Measurements from ENCODE around the gene TK2.
A peak's percentile ranks its signal among the peaks of the same experiment; 100 is the strongest.

The TK2 gene

GRCh38 chr16:66481943-66482390, 68.0 kb downstream of the TK2 start:
- Histone ChIP-seq H2BK5ac (ENCODE audit: low read length) (no peak overlapping the region), H3K27ac (ENCODE audit: low read depth, low read length) (no peak overlapping the region), H3K4me3 (ENCODE audit: low read length) (no peak overlapping the region), H4K8ac (ENCODE audit: low read depth, low read length) (no peak overlapping the region), H3K36me3 (ENCODE audit: control insufficient read depth, insufficient read depth, low read length) (no peaks in the 10 kb centered on the region), H3K79me1 (ENCODE audit: low read length) (no peaks in the 10 kb centered on the region), H3K9ac (ENCODE audit: low read length) (no peak overlapping the region), H2BK120ac (ENCODE audit: low read depth, low read length) (no peak overlapping the region), H3K56ac (ENCODE audit: low read length) (no peak overlapping the region), H3K79me2 (ENCODE audit: control insufficient read depth, insufficient read depth, low read length) (no peaks in the 10 kb centered on the region), H3K4me2 (ENCODE audit: low read length) (no peak overlapping the region), H3K27me3 (ENCODE audit: insufficient read depth, low read length, poor library complexity) (no peaks in the 10 kb centered on the region), H2BK15ac (replicated peaks; ENCODE audit: low read depth) (no peak overlapping the region), H3K4ac (ENCODE audit: low read depth, low read length) (no peak overlapping the region), H3K18ac (ENCODE audit: low read length) (no peak overlapping the region), H4K5ac (ENCODE audit: low read length) (no peak overlapping the region), H2AK5ac (ENCODE audit: low read length) (no peak overlapping the region), H3K23ac (ENCODE audit: low read length) (no peak overlapping the region), H3K4me1 (ENCODE audit: control insufficient read depth, low read depth, low read length) (no peaks in the 10 kb centered on the region)
- DNase-seq: no peak
- WGBS (ENCODE audit: extremely low coverage, insufficient coverage, low lambda C conversion rate): no CpG with 5 or more reads among the region's 7 CpGs

DNA sequence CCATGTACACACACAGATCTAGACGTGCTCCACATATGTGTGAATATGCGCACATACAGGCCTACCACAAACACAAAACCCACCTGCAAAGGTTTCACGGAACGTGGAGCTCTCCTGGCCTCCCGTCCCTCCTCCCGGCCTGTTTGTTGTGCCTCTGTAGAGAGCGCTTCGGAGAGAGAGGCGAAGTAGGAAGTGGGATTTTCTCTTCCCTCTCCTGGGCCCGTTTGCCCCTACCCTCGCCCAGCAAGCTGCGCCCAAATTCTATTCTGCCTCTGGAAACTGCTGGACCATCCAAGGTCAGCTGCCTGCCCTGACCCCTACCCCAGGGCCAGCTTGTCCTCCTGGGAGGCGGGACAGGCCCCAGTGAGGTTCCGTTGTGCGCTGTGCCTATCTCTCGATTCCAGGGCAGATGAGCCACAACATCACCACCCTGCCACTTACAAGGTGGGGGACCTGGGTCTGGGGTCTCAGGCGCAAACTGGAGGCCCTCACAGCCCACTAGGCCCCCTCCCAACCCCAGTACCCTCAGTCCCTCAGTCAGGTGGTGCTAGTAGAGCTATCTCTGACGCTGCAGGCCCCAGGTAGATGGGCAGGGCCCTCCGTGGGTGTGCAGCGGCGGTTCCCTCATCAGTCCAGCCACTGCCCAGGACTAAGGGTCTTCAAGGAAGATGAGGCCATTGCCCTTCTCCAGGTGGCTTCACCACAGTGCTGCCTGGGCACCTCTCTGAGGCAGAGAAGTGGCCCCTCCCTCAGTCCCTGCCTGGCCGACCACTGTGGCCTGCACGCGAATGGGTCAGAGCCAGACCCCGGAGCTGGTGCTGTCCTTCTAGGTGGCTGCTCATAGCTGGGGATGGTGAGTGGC, 68.6 kb downstream of the TK2 start:
- Histone ChIP-seq H3K23ac (ENCODE audit: low read length) (no peak overlapping the region), H3K9ac (ENCODE audit: low read length) (no peak overlapping the region), H2BK120ac (ENCODE audit: low read depth, low read length) (no peak overlapping the region), H2BK5ac (ENCODE audit: low read length) (no peak overlapping the region), H3K4me3 (ENCODE audit: low read length) (no peak overlapping the region), H3K4me2 (ENCODE audit: low read length) (no peak overlapping the region), H3K27me3 (ENCODE audit: insufficient read depth, low read length, poor library complexity) (no peaks in the 10 kb centered on the region), H2BK15ac (replicated peaks; ENCODE audit: low read depth) (no peak overlapping the region), H2AK5ac (ENCODE audit: low read length) (no peak overlapping the region), H3K27ac (ENCODE audit: low read depth, low read length) (no peak overlapping the region), H3K4me1 (ENCODE audit: control insufficient read depth, low read depth, low read length) (no peaks in the 10 kb centered on the region), H3K56ac (ENCODE audit: low read length) (no peak overlapping the region), H3K18ac (ENCODE audit: low read length) (no peak overlapping the region), H3K79me2 (ENCODE audit: control insufficient read depth, insufficient read depth, low read length) (no peaks in the 10 kb centered on the region), H3K79me1 (ENCODE audit: low read length) (no peaks in the 10 kb centered on the region), H4K8ac (ENCODE audit: low read depth, low read length) (no peak overlapping the region), H4K5ac (ENCODE audit: low read length) (no peak overlapping the region), H3K4ac (ENCODE audit: low read depth, low read length) (no peak overlapping the region), H3K36me3 (ENCODE audit: control insufficient read depth, insufficient read depth, low read length) (no peaks in the 10 kb centered on the region)
- WGBS (ENCODE audit: extremely low coverage, insufficient coverage, low lambda C conversion rate): no CpG with 5 or more reads among the region's 25 CpGs
- no peak for DNase-seq

DNA sequence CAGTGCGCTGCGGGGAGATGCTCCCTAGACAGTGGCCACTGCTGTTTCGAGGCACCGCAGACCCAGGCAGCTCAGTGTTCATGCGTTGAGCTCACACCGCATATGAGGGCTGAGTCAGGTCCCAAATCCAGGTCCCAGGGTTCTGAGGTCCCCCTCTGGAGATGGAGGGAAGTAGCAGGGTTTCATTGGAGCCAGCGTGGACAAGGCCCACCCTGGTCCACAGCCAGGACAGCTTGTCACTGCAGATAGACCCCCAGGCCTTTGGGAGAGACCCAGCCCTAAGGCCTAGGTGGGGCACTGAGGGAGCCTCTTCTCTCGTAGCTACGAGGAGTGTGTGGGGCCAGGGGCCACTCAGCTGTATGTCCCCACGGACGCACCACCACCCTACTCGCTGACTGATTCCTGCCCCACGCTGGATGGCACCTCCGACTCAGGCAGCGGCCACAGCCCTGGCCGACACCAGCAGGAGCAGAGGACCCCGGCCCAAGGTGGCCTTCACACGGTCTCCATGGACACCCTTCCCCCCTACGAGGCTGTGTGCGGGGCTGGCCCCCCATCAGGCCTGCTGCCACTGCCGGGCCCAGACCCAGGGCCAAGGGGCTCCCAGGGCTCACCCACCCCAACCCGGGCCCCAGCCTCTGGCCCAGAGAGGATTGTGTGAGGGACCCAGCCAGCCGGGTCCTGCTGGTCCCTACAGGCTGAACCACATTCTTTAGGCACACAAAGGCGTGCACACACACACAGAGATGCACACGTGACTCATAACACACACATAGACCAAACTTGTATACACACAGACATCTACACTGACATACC, 69.4 kb downstream of the TK2 start:
- Histone ChIP-seq H3K9ac (ENCODE audit: low read length) (no peak overlapping the region), H3K18ac (ENCODE audit: low read length) (no peak overlapping the region), H3K79me1 (ENCODE audit: low read length) (no peaks in the 10 kb centered on the region), H3K27ac (ENCODE audit: low read depth, low read length) (no peak overlapping the region), H2AK5ac (ENCODE audit: low read length) (no peak overlapping the region), H3K4me1 (ENCODE audit: control insufficient read depth, low read depth, low read length) (no peaks in the 10 kb centered on the region), H3K36me3 (ENCODE audit: control insufficient read depth, insufficient read depth, low read length) (no peaks in the 10 kb centered on the region), H3K4me2 (ENCODE audit: low read length) (no peak overlapping the region), H2BK120ac (ENCODE audit: low read depth, low read length) (no peak overlapping the region), H3K27me3 (ENCODE audit: insufficient read depth, low read length, poor library complexity) (no peaks in the 10 kb centered on the region), H4K8ac (ENCODE audit: low read depth, low read length) (no peak overlapping the region), H2BK5ac (ENCODE audit: low read length) (no peak overlapping the region), H3K79me2 (ENCODE audit: control insufficient read depth, insufficient read depth, low read length) (no peaks in the 10 kb centered on the region), H4K5ac (ENCODE audit: low read length) (no peak overlapping the region), H3K23ac (ENCODE audit: low read length) (no peak overlapping the region), H2BK15ac (replicated peaks; ENCODE audit: low read depth) (no peak overlapping the region), H3K56ac (ENCODE audit: low read length) (no peak overlapping the region), H3K4me3 (ENCODE audit: low read length) (no peak overlapping the region), H3K4ac (ENCODE audit: low read depth, low read length) (no peak overlapping the region)
- WGBS (ENCODE audit: extremely low coverage, insufficient coverage, low lambda C conversion rate): no CpG with 5 or more reads among the region's 25 CpGs
- no peak for DNase-seq

GRCh38 chr16:66479661-66480264, 70.2 kb downstream of the TK2 start:
- H3K18ac ChIP-seq (ENCODE audit: low read length): no peak overlapping the region
- no peak overlapping the region for H2AK5ac ChIP-seq (ENCODE audit: low read length)
- no peak overlapping the region for H2BK5ac ChIP-seq (ENCODE audit: low read length)
- no peaks in the 10 kb centered on the region for H3K36me3 ChIP-seq (ENCODE audit: control insufficient read depth, insufficient read depth, low read length)
- H3K9ac ChIP-seq (ENCODE audit: low read length): no peak overlapping the region
- DNase-seq: no peak
- no peak overlapping the region for H4K5ac ChIP-seq (ENCODE audit: low read length)
- no peak overlapping the region for H2BK15ac ChIP-seq (replicated peaks; ENCODE audit: low read depth)
- no peak overlapping the region for H3K4ac ChIP-seq (ENCODE audit: low read depth, low read length)
- H3K79me2 ChIP-seq (ENCODE audit: control insufficient read depth, insufficient read depth, low read length): no peaks in the 10 kb centered on the region
- no peaks in the 10 kb centered on the region for H3K27me3 ChIP-seq (ENCODE audit: insufficient read depth, low read length, poor library complexity)
- H3K56ac ChIP-seq (ENCODE audit: low read length): no peak overlapping the region
- no peak overlapping the region for H3K4me3 ChIP-seq (ENCODE audit: low read length)
- no peak overlapping the region for H4K8ac ChIP-seq (ENCODE audit: low read depth, low read length)
- no peak overlapping the region for H3K4me2 ChIP-seq (ENCODE audit: low read length)
- H2BK120ac ChIP-seq (ENCODE audit: low read depth, low read length): no peak overlapping the region
- no peaks in the 10 kb centered on the region for H3K79me1 ChIP-seq (ENCODE audit: low read length)
- no CpG with 5 or more reads among the region's 5 CpGs for WGBS (ENCODE audit: extremely low coverage, insufficient coverage, low lambda C conversion rate)
- H3K27ac ChIP-seq (ENCODE audit: low read depth, low read length): no peak overlapping the region
- H3K4me1 ChIP-seq (ENCODE audit: control insufficient read depth, low read depth, low read length): no peaks in the 10 kb centered on the region
- no peak overlapping the region for H3K23ac ChIP-seq (ENCODE audit: low read length)

DNA sequence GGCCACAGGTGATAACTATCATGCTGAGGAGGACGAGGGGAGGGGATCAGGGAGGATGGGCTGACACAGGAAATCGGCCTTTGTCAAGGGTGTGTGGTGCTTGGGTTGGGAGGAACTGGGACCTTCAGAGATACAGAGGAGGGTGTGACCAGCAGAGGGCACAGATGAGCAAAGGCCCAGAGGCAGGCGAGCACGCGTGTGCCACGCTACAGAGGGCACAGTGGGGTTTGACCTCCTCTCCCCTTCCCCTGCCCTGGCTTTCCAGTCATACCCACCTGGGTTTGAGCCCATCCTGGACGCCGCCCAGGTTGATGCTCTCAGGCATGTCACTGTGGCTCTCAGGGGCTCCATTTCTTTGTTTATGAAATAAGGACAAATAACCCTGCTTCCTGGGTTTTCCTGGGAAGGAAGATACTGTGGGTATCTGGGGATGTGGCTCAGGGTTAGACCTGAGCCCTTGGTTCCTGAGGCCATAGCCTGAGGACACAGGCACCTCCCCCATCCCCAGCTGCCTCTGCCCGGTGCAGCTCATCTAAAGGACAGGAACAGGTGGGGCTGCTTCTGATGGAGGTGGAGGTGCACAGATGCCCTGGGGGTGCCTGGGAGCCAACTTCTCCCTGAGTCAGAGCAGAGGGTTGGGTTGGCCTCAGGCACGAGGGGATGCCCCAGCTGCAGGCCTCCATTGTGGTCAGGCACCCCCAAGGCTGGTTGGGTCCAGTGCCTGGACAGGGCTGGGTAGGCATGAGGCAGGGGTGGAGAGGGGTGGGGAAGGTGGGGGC, 71.0 kb downstream of the TK2 start:
- H2BK5ac ChIP-seq (ENCODE audit: low read length): no peak overlapping the region
- H3K56ac ChIP-seq (ENCODE audit: low read length): peak overlapping the region; percentile 63
- no peak overlapping the region for H2BK15ac ChIP-seq (replicated peaks; ENCODE audit: low read depth)
- peak; percentile 92 for DNase-seq
- no CpG with 5 or more reads among the region's 10 CpGs for WGBS (ENCODE audit: extremely low coverage, insufficient coverage, low lambda C conversion rate)
- H3K79me2 ChIP-seq (ENCODE audit: control insufficient read depth, insufficient read depth, low read length): no peaks in the 10 kb centered on the region
- no peak overlapping the region for H3K9ac ChIP-seq (ENCODE audit: low read length)
- H4K8ac ChIP-seq (ENCODE audit: low read depth, low read length): no peak overlapping the region
- H3K27me3 ChIP-seq (ENCODE audit: insufficient read depth, low read length, poor library complexity): no peaks in the 10 kb centered on the region
- no peak overlapping the region for H3K18ac ChIP-seq (ENCODE audit: low read length)
- H3K4ac ChIP-seq (ENCODE audit: low read depth, low read length): no peak overlapping the region
- H3K23ac ChIP-seq (ENCODE audit: low read length): no peak overlapping the region
- no peaks in the 10 kb centered on the region for H3K36me3 ChIP-seq (ENCODE audit: control insufficient read depth, insufficient read depth, low read length)
- no peak overlapping the region for H4K5ac ChIP-seq (ENCODE audit: low read length)
- no peak overlapping the region for H3K4me3 ChIP-seq (ENCODE audit: low read length)
- H2BK120ac ChIP-seq (ENCODE audit: low read depth, low read length): no peak overlapping the region
- no peaks in the 10 kb centered on the region for H3K4me1 ChIP-seq (ENCODE audit: control insufficient read depth, low read depth, low read length)
- H3K4me2 ChIP-seq (ENCODE audit: low read length): no peak overlapping the region
- no peak overlapping the region for H2AK5ac ChIP-seq (ENCODE audit: low read length)
- H3K79me1 ChIP-seq (ENCODE audit: low read length): no peaks in the 10 kb centered on the region
- H3K27ac ChIP-seq (ENCODE audit: low read depth, low read length): no peak overlapping the region
